Ovary (tissue), 9 donors: ENCODE results near the gene ITSN2. TPM values are rescaled to one million over a fixed set of nuclear protein-coding genes. Genes with fewer than 3 reads are reported as not detected.

Source experiments
- DNase-seq, 5 donors: peaks; one replicate each; pipeline ENCODE4 v3.0.0-alpha.2; 2019 to 2020
- H3K27ac ChIP-seq, 2 donors: fragments of 200-600 bp; one replicate each; pipeline versions ENCODE4 v1.5.1 to v1.8.0; 2019 to 2022
- H3K27me3 ChIP-seq: fragments of 200-600 bp; one replicate; pipeline ENCODE4 v1.8.0; 2022
- H3K36me3 ChIP-seq: fragments of 200-600 bp; sonication (generic); one replicate; pipeline ENCODE4 v1.5.1; 2019
- H3K4me1 ChIP-seq: one replicate; pipeline ENCODE4 v1.8.1; 2013; ENCODE audit warnings: mild to moderate bottlenecking, moderate library complexity; ENCODE audit not compliant: insufficient read depth
- H3K4me3 ChIP-seq: fragments of 200-600 bp; sonication (generic); one replicate; pipeline ENCODE4 v1.5.1; 2017
- H3K9me3 ChIP-seq, 2 donors: fragments of 200-600 bp in 1 of 2; sonication (generic) in 1 of 2; one replicate each; pipeline versions ENCODE4 v1.5.1 to v1.8.1; 2013 to 2019; ENCODE audit warnings: mild to moderate bottlenecking in 1 of 2, moderate library complexity in 1 of 2
- EP300 ChIP-seq: sonication (generic); formaldehyde crosslinking; IDR thresholded peaks from one replicate; pipeline ENCODE4 v1.6.1; 2017; ENCODE audit warnings: antibody characterized with exemption
- POLR2A ChIP-seq: fragments of 450-650 bp; IDR thresholded peaks from one replicate; pipeline ENCODE4 v1.6.1; 2017; ENCODE audit warnings: antibody characterized with exemption, mild to moderate bottlenecking, moderate library complexity
- WGBS, 3 donors: extraction: QIAGEN DNeasy Blood & Tissue Kit in 1 of 3; methylation state at CpG; one replicate each; pipeline versions ENCODE4 v1.1.5 to v1.1.7; 2013 to 2017; 5-methylcytosine and 5-hydroxymethylcytosine counted together
- intact Hi-C, 4 donors: fragments of 100-400 bp; cut with DNase I; formaldehyde crosslinking; loops; one replicate each; pipeline versions ENCODE4 v1.11.0 to v1.15.1; 2022 to 2023
- polyA plus RNA-seq, 2 donors: library from polyadenylated mRNA; stranded (reverse); fragments of 200-250 nt in 1 of 2; fragments of 350-450 nt in 1 of 2; fragmentation: Illumina TruSeq in 1 of 2; extraction: RNeasy Lipid Tissue Mini Kit (QIAGEN cat#74804) in 1 of 2; gene quantifications; one replicate each; pipeline ENCODE4 v1.2.3, GENCODE V29; 2013 to 2014
- total RNA-seq, 7 donors: library from RNA; depleted of rRNA in 2 of 7; stranded (reverse); fragments of >200 nt in 2 of 7; fragmentation: NEBNext Ultra II Directional in 3 of 7; extraction: Animal tissue kit (Norgen Biotek cat#: 25700) in 3 of 7; gene quantifications; one replicate each; pipeline versions ENCODE4 v1.1.0 to v1.2.4, GENCODE V29; 2016 to 2023
- TF ChIP-seq, protein P1 (sequence below), 3 donors: fragments of 450-650 bp in 2 of 3; fragments of 200-600 bp in 1 of 3; IDR thresholded peaks; one replicate each; pipeline versions ENCODE4 v1.5.1 to v1.8.0; 2016 to 2022; ENCODE audit warnings: antibody characterized with exemption in 3 of 3, mild to moderate bottlenecking in 1 of 3
- donor health status: DM: no; HTN: no; CAD: no; lungs with moderate emphysema.
- donor health status: DM: no; HTN: no; CAD: no.
- donor health status: Bipolar disorder and iron deficiency.
- donor health status: DM: yes; HTN: yes; CAD: no.
- donor health status: DM: no; HTN: no; CAD: no.
- donor health status: DM: yes; HTN: yes; CAD: no.

The ITSN2 gene
- total and polyA plus RNA-seq, 9 donors = 17.8 to 44.4 (median 38.5) TPM

DNA sequence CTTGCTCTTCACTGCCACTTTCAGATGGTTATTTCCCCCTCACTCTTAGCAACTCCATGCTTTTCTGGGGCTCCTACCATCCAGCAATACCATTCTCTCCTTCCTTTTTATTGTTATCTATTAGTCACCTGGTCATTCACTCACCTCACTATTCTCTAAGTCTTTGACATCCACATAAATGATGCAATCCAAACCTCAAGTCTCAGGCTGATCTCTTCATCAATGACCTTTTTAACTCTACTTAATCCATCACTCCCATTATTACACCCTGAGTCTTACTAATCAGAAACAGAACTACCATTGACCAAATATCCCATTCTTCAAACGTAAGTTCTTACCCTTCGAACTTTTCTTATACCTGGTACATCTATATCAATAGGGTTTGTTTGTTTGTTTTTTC is 79.7 kb downstream of the ITSN2 start:
- no peaks in the 10 kb centered on the region for H3K4me1 ChIP-seq
- no peak overlapping the region for H3K27ac ChIP-seq
- H3K27me3 ChIP-seq = no peaks in the 10 kb centered on the region
- 97 to 99% (median 98%) methylated on average over 2 of the region's 2 CpGs for WGBS, 3 donors
- intact Hi-C loops = no loop called here
- TF ChIP-seq, protein P1, sequence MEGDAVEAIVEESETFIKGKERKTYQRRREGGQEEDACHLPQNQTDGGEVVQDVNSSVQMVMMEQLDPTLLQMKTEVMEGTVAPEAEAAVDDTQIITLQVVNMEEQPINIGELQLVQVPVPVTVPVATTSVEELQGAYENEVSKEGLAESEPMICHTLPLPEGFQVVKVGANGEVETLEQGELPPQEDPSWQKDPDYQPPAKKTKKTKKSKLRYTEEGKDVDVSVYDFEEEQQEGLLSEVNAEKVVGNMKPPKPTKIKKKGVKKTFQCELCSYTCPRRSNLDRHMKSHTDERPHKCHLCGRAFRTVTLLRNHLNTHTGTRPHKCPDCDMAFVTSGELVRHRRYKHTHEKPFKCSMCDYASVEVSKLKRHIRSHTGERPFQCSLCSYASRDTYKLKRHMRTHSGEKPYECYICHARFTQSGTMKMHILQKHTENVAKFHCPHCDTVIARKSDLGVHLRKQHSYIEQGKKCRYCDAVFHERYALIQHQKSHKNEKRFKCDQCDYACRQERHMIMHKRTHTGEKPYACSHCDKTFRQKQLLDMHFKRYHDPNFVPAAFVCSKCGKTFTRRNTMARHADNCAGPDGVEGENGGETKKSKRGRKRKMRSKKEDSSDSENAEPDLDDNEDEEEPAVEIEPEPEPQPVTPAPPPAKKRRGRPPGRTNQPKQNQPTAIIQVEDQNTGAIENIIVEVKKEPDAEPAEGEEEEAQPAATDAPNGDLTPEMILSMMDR (IDR thresholded peaks at IDR 0.05) = no peak
- TF ChIP-seq EP300 = no peak
- TF ChIP-seq POLR2A = no peak
- H3K9me3 ChIP-seq = no peaks in the 10 kb centered on the region
- DNase-seq = no peak
- no peak overlapping the region for H3K4me3 ChIP-seq
- H3K36me3 ChIP-seq = no peaks in the 10 kb centered on the region

DNA sequence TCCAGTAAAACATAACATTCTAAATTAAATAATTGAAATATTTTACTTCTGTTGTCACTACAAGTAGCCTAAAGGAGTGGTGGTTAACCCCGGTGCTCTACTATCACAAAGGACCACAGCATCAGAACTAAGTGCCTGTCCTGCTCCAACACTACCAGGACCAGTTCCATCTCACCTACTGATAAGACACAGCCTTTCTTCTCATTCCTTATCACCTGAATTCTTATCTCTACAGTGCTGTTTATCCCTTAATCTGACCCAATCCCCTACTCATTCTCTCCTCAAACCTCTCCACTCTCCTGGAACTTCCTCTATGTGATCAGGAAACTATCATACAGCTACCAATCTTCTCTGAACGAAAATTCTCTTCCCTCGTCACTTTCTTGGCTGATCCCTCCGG is 80.2 kb downstream of the ITSN2 start:
- no peaks in the 10 kb centered on the region for H3K36me3 ChIP-seq
- no peak for TF ChIP-seq EP300
- TF ChIP-seq POLR2A = no peak
- TF ChIP-seq, protein P1 (IDR thresholded peaks at IDR 0.05) = no peak
- H3K4me3 ChIP-seq = no peak overlapping the region
- H3K27ac ChIP-seq = no peak overlapping the region
- no peaks in the 10 kb centered on the region for H3K9me3 ChIP-seq
- no peaks in the 10 kb centered on the region for H3K4me1 ChIP-seq
- intact Hi-C loops = no loop called here
- 90 to 95% (median 92%) methylated on average over 4 of the region's 4 CpGs for WGBS, 3 donors
- no peak for DNase-seq
- H3K27me3 ChIP-seq = no peaks in the 10 kb centered on the region

DNA sequence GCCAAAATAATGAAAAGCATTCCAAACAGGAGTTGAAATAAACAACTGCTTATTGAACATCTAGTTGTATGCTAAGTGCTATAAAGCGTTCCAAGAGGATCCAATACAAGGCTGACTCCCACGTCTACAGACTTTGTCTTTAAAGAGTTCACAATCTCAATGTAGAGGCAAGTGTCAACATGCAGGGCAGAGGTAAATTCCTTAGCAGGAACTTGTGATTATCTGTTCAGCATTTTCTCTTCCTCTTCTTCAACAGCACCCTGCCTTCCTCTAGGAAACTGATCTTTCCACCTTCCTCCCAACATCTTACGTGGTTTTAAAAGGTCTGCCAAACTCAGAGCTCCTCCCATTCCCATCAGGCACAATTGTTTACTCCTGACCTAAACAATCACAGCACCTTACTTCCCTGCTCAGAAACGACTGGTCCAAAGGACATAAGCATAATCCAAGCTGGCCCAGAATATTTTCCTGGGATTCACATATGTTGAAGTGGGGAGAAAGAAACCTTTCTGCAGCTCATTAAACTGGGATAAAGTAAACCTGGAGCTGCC is 83.9 kb downstream of the ITSN2 start:
- H3K36me3 ChIP-seq = no peaks in the 10 kb centered on the region
- H3K9me3 ChIP-seq = no peaks in the 10 kb centered on the region
- WGBS, 3 donors = 52 to 56% (median 54%) methylated on average over 4 of the region's 4 CpGs
- DNase-seq = no peak
- H3K27me3 ChIP-seq = no peaks in the 10 kb centered on the region
- no peak overlapping the region for H3K4me3 ChIP-seq
- TF ChIP-seq POLR2A (no peak), EP300 (no peak)
- TF ChIP-seq, protein P1 (IDR thresholded peaks at IDR 0.05) = no peak
- H3K27ac ChIP-seq = no peak overlapping the region
- intact Hi-C loops = no loop called here
- no peaks in the 10 kb centered on the region for H3K4me1 ChIP-seq

DNA sequence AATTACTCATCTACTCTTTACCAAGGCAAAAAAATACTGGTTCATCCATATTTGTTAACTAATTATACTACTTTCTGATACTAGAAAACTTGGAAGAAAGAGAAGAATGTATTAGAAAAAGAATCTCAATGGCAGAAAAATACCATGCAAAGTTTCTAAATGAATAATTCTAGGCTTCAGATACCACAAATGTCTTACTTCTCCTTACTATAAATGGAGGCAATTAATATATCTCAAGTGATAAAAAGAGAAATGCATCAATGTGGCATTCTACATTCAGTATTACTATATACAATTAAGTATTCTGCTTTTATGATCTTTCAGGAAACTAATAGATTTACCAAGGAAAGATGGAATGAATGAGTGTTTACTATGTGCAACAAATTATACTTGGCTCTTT is 85.5 kb downstream of the ITSN2 start:
- intact Hi-C loops = no loop called here
- TF ChIP-seq EP300 (no peak), POLR2A (no peak)
- TF ChIP-seq, protein P1 (IDR thresholded peaks at IDR 0.05) = no peak
- H3K27ac ChIP-seq = no peak overlapping the region
- H3K4me1 ChIP-seq = no peaks in the 10 kb centered on the region
- no peaks in the 10 kb centered on the region for H3K9me3 ChIP-seq
- no peaks in the 10 kb centered on the region for H3K27me3 ChIP-seq
- H3K36me3 ChIP-seq = no peaks in the 10 kb centered on the region
- H3K4me3 ChIP-seq = no peak overlapping the region
- DNase-seq = no peak
